Loucy (cell line): ENCODE measurements around the gene PROP1.
"Not testable (repeated sequence)": the region's sequence is repeated elsewhere in the genome, so short reads cannot be mapped to it uniquely, and the experiment has no call there.

Experiments used
- CTCF ChIP-seq: fragments of 200-600 bp; sonication (generic); conservative IDR thresholded peaks from 2 replicates; pipeline ENCODE4 v1.5.1; 2014; ENCODE audit warnings: mild to moderate bottlenecking, antibody characterized with exemption, low read length
- EZH2phosphoT487 ChIP-seq: fragments of 200-600 bp; IDR thresholded peaks from 2 replicates; pipeline ENCODE4 v1.6.1; 2018; ENCODE audit warnings: antibody characterized with exemption, mild to moderate bottlenecking, moderate library complexity, borderline replicate concordance

GRCh38 chr5:177947912-177948311 lies 48.1 kb downstream of the PROP1 start:
- not testable (repeated sequence) for TF ChIP-seq CTCF, EZH2phosphoT487
